GM23338 (cell line): ENCODE data around the gene ADAM10.

Experiments used
- EZH2 ChIP-seq: fragments of 200-600 bp; sonication (generic); IDR thresholded peaks from one replicate; pipeline ENCODE4 v1.8.0; 2017; ENCODE audit warnings: antibody characterized with exemption, mild to moderate bottlenecking, low read depth; ENCODE audit not compliant: unreplicated experiment
- TF ChIP-seq, protein P1 (sequence below), 2 experiments: fragments of 200-600 bp in 1 of 2; sonication (generic) in 1 of 2; conservative IDR thresholded peaks; 2 replicates each; pipeline versions ENCODE4 v1.5.1 to v1.6.1; 2016 to 2017; ENCODE audit warnings: antibody characterized with exemption in 2 of 2, low read depth in 2 of 2, mild to moderate bottlenecking in 2 of 2, moderate library complexity in 1 of 2

DNA sequence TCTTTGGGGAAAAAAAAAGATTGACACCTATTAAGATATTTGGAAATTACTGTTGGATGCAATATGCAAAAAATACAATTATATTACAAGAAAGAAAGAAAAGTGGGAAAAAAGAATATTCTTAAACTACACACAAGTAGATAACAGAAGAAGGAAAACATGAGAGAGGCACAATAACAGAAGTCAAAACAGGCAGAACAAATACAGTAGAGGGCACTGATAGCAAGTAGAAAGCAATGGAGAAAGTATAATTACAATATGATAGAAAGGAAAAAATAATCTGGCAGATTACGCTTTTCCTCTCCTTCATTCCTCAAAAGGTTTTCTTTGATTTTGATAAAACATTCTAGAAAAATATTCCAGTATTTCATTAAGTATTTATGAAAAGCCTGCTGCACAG lies 72.1 kb downstream of the ADAM10 start:
- TF ChIP-seq EZH2: no peak
- TF ChIP-seq, protein P1, sequence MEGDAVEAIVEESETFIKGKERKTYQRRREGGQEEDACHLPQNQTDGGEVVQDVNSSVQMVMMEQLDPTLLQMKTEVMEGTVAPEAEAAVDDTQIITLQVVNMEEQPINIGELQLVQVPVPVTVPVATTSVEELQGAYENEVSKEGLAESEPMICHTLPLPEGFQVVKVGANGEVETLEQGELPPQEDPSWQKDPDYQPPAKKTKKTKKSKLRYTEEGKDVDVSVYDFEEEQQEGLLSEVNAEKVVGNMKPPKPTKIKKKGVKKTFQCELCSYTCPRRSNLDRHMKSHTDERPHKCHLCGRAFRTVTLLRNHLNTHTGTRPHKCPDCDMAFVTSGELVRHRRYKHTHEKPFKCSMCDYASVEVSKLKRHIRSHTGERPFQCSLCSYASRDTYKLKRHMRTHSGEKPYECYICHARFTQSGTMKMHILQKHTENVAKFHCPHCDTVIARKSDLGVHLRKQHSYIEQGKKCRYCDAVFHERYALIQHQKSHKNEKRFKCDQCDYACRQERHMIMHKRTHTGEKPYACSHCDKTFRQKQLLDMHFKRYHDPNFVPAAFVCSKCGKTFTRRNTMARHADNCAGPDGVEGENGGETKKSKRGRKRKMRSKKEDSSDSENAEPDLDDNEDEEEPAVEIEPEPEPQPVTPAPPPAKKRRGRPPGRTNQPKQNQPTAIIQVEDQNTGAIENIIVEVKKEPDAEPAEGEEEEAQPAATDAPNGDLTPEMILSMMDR (conservative IDR thresholded peaks at IDR 0.05; ENCODE audit: low read depth in 2 of 2): no peak; a peak in 1 of 4 replicates
